HepG2 (cell line): Measurements from ENCODE around the gene SYTL3. TPM values are rescaled to one million over a fixed set of nuclear protein-coding genes. Genes with fewer than 3 reads are reported as not detected.
A peak's percentile ranks its signal among the peaks of the same experiment; 100 is the strongest.

Experiments
- ATAC-seq: fragments of 200-7000 bp; cut with Tn5 transposase; 3 replicates; pipeline ENCODE4 v1.9.1; 2020; ENCODE audit warnings: mild to moderate bottlenecking, moderate library complexity
- BruUV-seq: library from RNA; stranded (reverse); fragments of 400-500 nt; replicated peaks from 2 replicates; lab custom pipeline; 2021; lab: Mats Ljungman, UMichigan
- CTCF ChIA-PET: fragments of 300-600 bp; formaldehyde crosslinking; extraction: SDS; loops from one replicate; lab custom pipeline; 2021; ENCODE audit warnings: low total read pairs, inconsistent platforms, low intra/inter-chr PET ratio; lab: Yijun Ruan, JAX
- POLR2A ChIA-PET: fragments of 350-600 bp; sonication (Branson Sonifier 250); formaldehyde crosslinking; loops from one replicate; lab custom pipeline; 2020; ENCODE audit warnings: antibody characterized with exemption, inconsistent platforms; lab: Yijun Ruan, JAX
- DNase-seq: peaks from one replicate; pipeline ENCODE4 v3.0.0-alpha.2; 2015; ENCODE audit warnings: low spot score
- FAIRE-seq: peaks from 3 replicates; lab custom pipeline; 2011; peaks lifted over from hg19 to GRCh38; lab: Jason Lieb, UNC
- H2AFZ ChIP-seq: one replicate; pipeline ENCODE4 v1.6.1; 2011; ENCODE audit warnings: low read length, inconsistent platforms
- H3K27ac ChIP-seq: fragments of 300-600 bp; 3 replicates; pipeline ENCODE4 v1.8.0; 2011; ENCODE audit warnings: mixed run types, mild to moderate bottlenecking, mixed read lengths, low read length, inconsistent platforms; ENCODE audit not compliant: insufficient read depth; ENCODE audit errors: extremely low read length
- H3K27me3 ChIP-seq, 2 experiments: fragments of 200-600 bp in 1 of 2; 2 replicates in 1 of 2; 3 replicates in 1 of 2; pipeline versions ENCODE4 v1.6.0 to v1.8.0; 2011; ENCODE audit warnings: low read length in 2 of 2, mild to moderate bottlenecking in 2 of 2, moderate library complexity in 2 of 2, inconsistent platforms in 1 of 2; ENCODE audit not compliant: insufficient read depth in 2 of 2, control insufficient read depth in 1 of 2
- H3K36me3 ChIP-seq, 2 experiments: fragments of 200-600 bp in 1 of 2; replicated peaks in 1 of 2; 2 replicates in 1 of 2; 3 replicates in 1 of 2; pipeline versions ENCODE4 v1.5.1 to v1.8.0; 2011; ENCODE audit warnings: low read length in 2 of 2, inconsistent platforms in 1 of 2; ENCODE audit not compliant: insufficient read depth in 2 of 2, control insufficient read depth in 1 of 2
- H3K4me1 ChIP-seq: 2 replicates; pipeline ENCODE4 v1.5.1; 2012; ENCODE audit warnings: low read length, inconsistent platforms; ENCODE audit not compliant: insufficient read depth
- H3K4me2 ChIP-seq: 2 replicates; pipeline ENCODE4 v1.6.0; 2011; ENCODE audit warnings: low read depth, low read length, inconsistent platforms
- H3K4me3 ChIP-seq, 3 experiments: fragments of 200-600 bp in 1 of 3; sonication (generic), shearing (Covaris generic) in 1 of 3; replicated peaks in 1 of 3; 2 replicates each; pipeline ENCODE4 v1.5.1; 2011 to 2016; ENCODE audit warnings: low read length in 3 of 3, inconsistent platforms in 2 of 3, low read depth in 2 of 3, mild to moderate bottlenecking in 2 of 3, control low read depth in 1 of 3, mixed read lengths in 1 of 3; ENCODE audit not compliant: insufficient read depth in 1 of 3
- H3K79me2 ChIP-seq: one replicate; pipeline ENCODE4 v1.6.1; 2011; ENCODE audit warnings: low read length, inconsistent platforms; ENCODE audit not compliant: insufficient read depth
- H3K9ac ChIP-seq: 2 replicates; pipeline ENCODE4 v1.6.0; 2011; ENCODE audit warnings: mild to moderate bottlenecking, low read depth, low read length, inconsistent platforms; ENCODE audit not compliant: insufficient read depth
- H3K9me3 ChIP-seq: 2 replicates; pipeline ENCODE4 v1.5.1; 2012; ENCODE audit warnings: mild to moderate bottlenecking, low read length
- H4K20me1 ChIP-seq: 2 replicates; pipeline ENCODE4 v1.6.0; 2011; ENCODE audit warnings: inconsistent platforms, mild to moderate bottlenecking, low read length, moderate library complexity; ENCODE audit not compliant: insufficient read depth
- FOXK1 ChIP-seq: sonication (generic); formaldehyde crosslinking; IDR thresholded peaks from 2 replicates; pipeline ENCODE4 v1.4.0; 2020; ENCODE audit warnings: low read depth, missing genetic modification reagents, borderline replicate concordance
- FOXO4 ChIP-seq: sonication (generic); formaldehyde crosslinking; conservative IDR thresholded peaks from 2 replicates; pipeline ENCODE4 v1.8.1; 2023; ENCODE audit warnings: missing genetic modification reagents
- POLR2A ChIP-seq, 2 experiments: IDR thresholded peaks; 2 replicates each; pipeline ENCODE4 v1.6.1; 2011; ENCODE audit warnings: low read depth in 2 of 2, low read length in 2 of 2, mild to moderate bottlenecking in 1 of 2, moderate library complexity in 1 of 2; ENCODE audit not compliant: insufficient read depth in 1 of 2
- REPIN1 ChIP-seq: sonication (generic); formaldehyde crosslinking; IDR thresholded peaks from 2 replicates; pipeline ENCODE4 v1.8.0; 2022; ENCODE audit warnings: missing genetic modification reagents, low read depth, mild to moderate bottlenecking, borderline replicate concordance
- SP1 ChIP-seq, 2 experiments: fragments of 450-650 bp in 1 of 2; sonication (generic) in 1 of 2; formaldehyde crosslinking in 1 of 2; IDR thresholded peaks; 2 replicates each; pipeline versions ENCODE4 v1.4.0 to v1.6.1; 2016 to 2020; ENCODE audit warnings: missing genetic modification reagents in 1 of 2
- ZNF513 ChIP-seq: sonication (generic); formaldehyde crosslinking; conservative IDR thresholded peaks from 2 replicates; pipeline ENCODE4 v1.5.0; 2020; ENCODE audit warnings: missing genetic modification reagents
- WGBS: methylation state at CpG from one replicate; pipeline ENCODE4 v1.1.6; 2017; ENCODE audit warnings: low lambda C conversion rate; 5-methylcytosine and 5-hydroxymethylcytosine counted together
- in situ Hi-C: cut with HindIII; loops from 2 replicates; pipeline ENCODE4 v1.10.0; 2017; ENCODE audit warnings: low pct_unique_long_range_greater_than_20kb; ENCODE audit not compliant: extremely low pct_ligation_motif_present
- intact Hi-C: fragments of 100-400 bp; cut with micrococcal nuclease; formaldehyde crosslinking; loops from one replicate; pipeline ENCODE4 v1.10.0; 2022; ENCODE audit not compliant: unreplicated experiment
- polyA plus RNA-seq, 8 experiments: library from polyadenylated mRNA; depleted of rRNA in 3 of 8; stranded (reverse) in 7 of 8; unstranded in 1 of 8; fragments of >200 nt; fragmentation: Illumina TruSeq in 4 of 8; extraction: Trizol in 4 of 8; gene quantifications; 2 replicates each; pipeline versions ENCODE4 v1.2.1 to v1.2.3, GENCODE V29; 2011 to 2016; ENCODE audit warnings: low read depth in 4 of 8, missing spikeins in 1 of 8, mixed read lengths in 1 of 8; ENCODE audit not compliant: insufficient read depth in 1 of 8
- total RNA-seq, 5 experiments: library from RNA; depleted of rRNA; stranded (reverse); fragments of >200 nt; fragmentation: Illumina TruSeq; extraction: Trizol; gene quantifications; 2 replicates each; pipeline ENCODE4 v1.2.3, GENCODE V29; 2016; ENCODE audit warnings: low read depth in 1 of 5

The SYTL3 gene
- total and polyA plus RNA-seq, 2 of the 13 experiments (the other 11 are each of a cell fraction or from before 2014, with no cell fraction given): 0.11 to 0.28 TPM

GRCh38 chr6:158686791-158687381 lies 37.0 kb downstream of the SYTL3 start:
- POLR2A ChIA-PET: interaction anchor here (0.5 kb wide), 1 partner anchor 85 kb away, joined by 3 read pairs; no protein-coding TSS in a partner anchor
- Histone ChIP-seq H3K4me2 (no peak overlapping the region), H3K4me1 (0 out of 2 replicates have a peak, but pooled peaks cover 6% of the 10 kb centered on the region), H2AFZ (no peak overlapping the region), H3K27ac (no peak overlapping the region), H4K20me1 (no peaks in the 10 kb centered on the region), H3K36me3 (no peaks in the 10 kb centered on the region), H3K4me3 (no peak overlapping the region), H3K27me3 (peaks cover 0 to 28% of the 10 kb centered on the region in 2 experiments; a peak in 3 of 5 replicates), H3K9me3 (no peaks in the 10 kb centered on the region), H3K79me2 (no peaks in the 10 kb centered on the region), H3K9ac (no peak overlapping the region)
- DNase-seq (no peak), ATAC-seq (no peak), FAIRE-seq (no peak)
- in situ Hi-C loops (no loop called here), intact Hi-C loops (no loop called here)
- CTCF ChIA-PET: no interaction called here
- WGBS: 36% methylated on average over 7 of the region's 7 CpGs
- no peak for TF ChIP-seq REPIN1
- TF ChIP-seq FOXO4 (CRISPR knock-in tag): 0 out of 2 replicates have a peak, but pooled peaks have one; percentile 27
- TF ChIP-seq ZNF513 (CRISPR knock-in tag): no peak
- BruUV-seq: no TSS peak

GRCh38 chr6:158687506-158687905 lies 37.7 kb downstream of the SYTL3 start:
- no peak for DNase-seq
- in situ Hi-C loops: no loop called here
- 0 out of 2 replicates have a peak, but pooled peaks cover 9% of the 10 kb centered on the region for H3K4me1 ChIP-seq

More at GRCh38 chr6:158687506-158687905, 37.7 kb downstream of the SYTL3 start:
- Histone ChIP-seq H3K4me3 (no peak overlapping the region), H4K20me1 (no peaks in the 10 kb centered on the region), H3K36me3 (no peaks in the 10 kb centered on the region), H2AFZ (no peak overlapping the region), H3K27me3 (peaks cover 0 to 28% of the 10 kb centered on the region in 2 experiments; a peak in 3 of 5 replicates), H3K79me2 (no peaks in the 10 kb centered on the region), H3K27ac (no peak overlapping the region), H3K9ac (no peak overlapping the region), H3K9me3 (no peaks in the 10 kb centered on the region), H3K4me2 (no peak overlapping the region)
- intact Hi-C loops: no loop called here
- BruUV-seq: no TSS peak
- FAIRE-seq (no peak), ATAC-seq (no peak)
- WGBS: 41% methylated on average over 4 of the region's 4 CpGs
- ChIA-PET POLR2A (interaction anchor here (0.5 kb wide), 1 partner anchor 86 kb away, joined by 3 read pairs; no protein-coding TSS in a partner anchor), CTCF (no interaction called here)
- no peak for TF ChIP-seq SP1 (IDR thresholded peaks at IDR 0.05)
- no peak for TF ChIP-seq SP1 (CRISPR knock-in tag; IDR thresholded peaks at IDR 0.05)
- no peak for TF ChIP-seq POLR2A (IDR thresholded peaks at IDR 0.05; ENCODE audit: insufficient read depth in 1 of 2, low read depth in 2 of 2, low read length in 2 of 2)
- TF ChIP-seq FOXK1 (CRISPR knock-in tag): no peak
